Osteocyte (in vitro differentiated cells): ENCODE data around the gene LGALS3BP. TPM values are rescaled to one million over a fixed set of nuclear protein-coding genes. Genes with fewer than 3 reads are reported as not detected.

Experiments used
- DNase-seq: peaks from one replicate; pipeline ENCODE4 v3.0.0; 2021; ENCODE audit warnings: mixed read lengths; ENCODE audit not compliant: unreplicated experiment; ENCODE audit errors: extremely low spot score
- H3K27ac Mint-ChIP-seq: one replicate; pipeline ENCODE4 v1.8.0; 2021; ENCODE audit warnings: mild to moderate bottlenecking, mixed read lengths; ENCODE audit not compliant: unreplicated experiment
- H3K27me3 Mint-ChIP-seq: one replicate; pipeline ENCODE4 v1.8.0; 2021; ENCODE audit warnings: mixed read lengths; ENCODE audit not compliant: unreplicated experiment
- H3K36me3 Mint-ChIP-seq: one replicate; pipeline ENCODE4 v1.8.0; 2021; ENCODE audit warnings: mixed read lengths; ENCODE audit not compliant: unreplicated experiment
- H3K4me1 Mint-ChIP-seq: one replicate; pipeline ENCODE4 v1.8.0; 2021; ENCODE audit warnings: mixed read lengths; ENCODE audit not compliant: unreplicated experiment
- H3K4me3 Mint-ChIP-seq: one replicate; pipeline ENCODE4 v1.8.0; 2021; ENCODE audit warnings: mild to moderate bottlenecking, moderate library complexity, mixed read lengths; ENCODE audit not compliant: unreplicated experiment
- H3K9me3 Mint-ChIP-seq: one replicate; pipeline ENCODE4 v1.8.0; 2021; ENCODE audit warnings: mixed read lengths; ENCODE audit not compliant: unreplicated experiment
- total RNA-seq: library from RNA; stranded (reverse); gene quantifications from 2 replicates; pipeline ENCODE4 v1.2.1, GENCODE V29; 2021
- TF ChIP-seq, protein P1 (sequence below): fragments of 200-600 bp; sonication (generic); IDR thresholded peaks from 2 replicates; pipeline ENCODE4 v1.5.0; 2021; ENCODE audit warnings: antibody characterized with exemption, mild to moderate bottlenecking, moderate library complexity

The LGALS3BP gene
- total RNA-seq, 1 donor from 2014 or later: 439 TPM

DNA sequence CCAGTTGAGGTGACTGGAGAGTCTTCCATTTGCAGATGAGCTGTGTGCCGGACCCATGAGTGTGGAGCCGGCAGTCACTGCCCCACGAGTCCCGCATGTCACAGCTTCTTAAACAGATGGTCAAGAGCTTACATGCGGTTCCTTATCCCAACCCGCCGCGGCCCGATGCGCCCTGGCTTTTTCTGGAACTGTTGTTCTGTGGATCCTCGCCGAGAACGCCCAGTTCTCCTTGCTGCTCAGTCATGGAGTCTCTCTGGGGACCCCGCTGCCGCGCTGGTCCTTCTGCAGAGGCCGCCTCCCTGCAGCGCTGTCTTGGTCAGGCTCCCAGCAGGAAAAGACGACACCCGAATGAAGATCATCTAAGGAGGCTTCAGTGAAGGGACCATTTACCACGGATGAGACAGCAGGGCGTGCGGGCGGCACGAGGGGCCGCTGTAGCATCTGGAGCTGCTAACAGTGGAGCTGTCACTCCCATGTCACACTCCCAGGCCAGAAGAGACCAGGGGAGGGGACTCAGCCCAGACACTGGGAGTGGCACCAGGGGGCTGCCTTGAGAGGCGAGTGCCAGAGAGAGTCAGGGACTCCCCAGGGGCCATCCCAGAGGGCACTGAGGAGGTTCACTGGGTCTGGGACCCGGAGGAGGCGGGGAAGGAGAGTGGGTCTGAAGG lies 10.8 kb upstream of the LGALS3BP start:
- H3K27me3 Mint-ChIP-seq: no peaks in the 10 kb centered on the region
- no peaks in the 10 kb centered on the region for H3K9me3 Mint-ChIP-seq
- H3K4me1 Mint-ChIP-seq: peaks cover 20% of the 10 kb centered on the region
- TF ChIP-seq, protein P1, sequence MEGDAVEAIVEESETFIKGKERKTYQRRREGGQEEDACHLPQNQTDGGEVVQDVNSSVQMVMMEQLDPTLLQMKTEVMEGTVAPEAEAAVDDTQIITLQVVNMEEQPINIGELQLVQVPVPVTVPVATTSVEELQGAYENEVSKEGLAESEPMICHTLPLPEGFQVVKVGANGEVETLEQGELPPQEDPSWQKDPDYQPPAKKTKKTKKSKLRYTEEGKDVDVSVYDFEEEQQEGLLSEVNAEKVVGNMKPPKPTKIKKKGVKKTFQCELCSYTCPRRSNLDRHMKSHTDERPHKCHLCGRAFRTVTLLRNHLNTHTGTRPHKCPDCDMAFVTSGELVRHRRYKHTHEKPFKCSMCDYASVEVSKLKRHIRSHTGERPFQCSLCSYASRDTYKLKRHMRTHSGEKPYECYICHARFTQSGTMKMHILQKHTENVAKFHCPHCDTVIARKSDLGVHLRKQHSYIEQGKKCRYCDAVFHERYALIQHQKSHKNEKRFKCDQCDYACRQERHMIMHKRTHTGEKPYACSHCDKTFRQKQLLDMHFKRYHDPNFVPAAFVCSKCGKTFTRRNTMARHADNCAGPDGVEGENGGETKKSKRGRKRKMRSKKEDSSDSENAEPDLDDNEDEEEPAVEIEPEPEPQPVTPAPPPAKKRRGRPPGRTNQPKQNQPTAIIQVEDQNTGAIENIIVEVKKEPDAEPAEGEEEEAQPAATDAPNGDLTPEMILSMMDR: no peak
- peaks cover 19% of the 10 kb centered on the region for H3K36me3 Mint-ChIP-seq
- no peak overlapping the region for H3K27ac Mint-ChIP-seq
- no peak for DNase-seq
- no peak overlapping the region for H3K4me3 Mint-ChIP-seq

DNA sequence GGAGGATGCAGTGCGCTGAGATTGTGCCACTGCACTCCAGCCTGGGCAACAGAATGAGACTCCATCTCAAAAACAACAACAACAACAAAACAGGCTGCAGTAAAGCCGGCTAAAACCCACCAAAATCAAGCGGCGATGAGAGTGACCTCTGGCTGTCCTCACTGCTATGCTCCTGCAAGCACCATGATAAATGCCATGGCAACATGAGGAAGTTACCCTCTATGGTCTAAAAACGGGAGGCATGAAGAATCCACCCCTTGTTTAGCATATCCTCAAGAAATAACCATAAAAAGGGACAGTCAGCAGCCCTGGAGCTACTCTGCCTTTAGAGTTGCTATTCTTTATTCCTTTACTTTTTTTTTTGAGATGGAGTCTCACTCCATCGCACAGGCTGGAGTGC lies 8.4 kb upstream of the LGALS3BP start:
- Mint-ChIP-seq H3K9me3 (no peaks in the 10 kb centered on the region), H3K4me1 (peaks cover 19% of the 10 kb centered on the region), H3K27me3 (no peaks in the 10 kb centered on the region), H3K27ac (no peak overlapping the region), H3K36me3 (peaks cover 11% of the 10 kb centered on the region), H3K4me3 (no peak overlapping the region)
- TF ChIP-seq, protein P1: no peak
- no peak for DNase-seq

DNA sequence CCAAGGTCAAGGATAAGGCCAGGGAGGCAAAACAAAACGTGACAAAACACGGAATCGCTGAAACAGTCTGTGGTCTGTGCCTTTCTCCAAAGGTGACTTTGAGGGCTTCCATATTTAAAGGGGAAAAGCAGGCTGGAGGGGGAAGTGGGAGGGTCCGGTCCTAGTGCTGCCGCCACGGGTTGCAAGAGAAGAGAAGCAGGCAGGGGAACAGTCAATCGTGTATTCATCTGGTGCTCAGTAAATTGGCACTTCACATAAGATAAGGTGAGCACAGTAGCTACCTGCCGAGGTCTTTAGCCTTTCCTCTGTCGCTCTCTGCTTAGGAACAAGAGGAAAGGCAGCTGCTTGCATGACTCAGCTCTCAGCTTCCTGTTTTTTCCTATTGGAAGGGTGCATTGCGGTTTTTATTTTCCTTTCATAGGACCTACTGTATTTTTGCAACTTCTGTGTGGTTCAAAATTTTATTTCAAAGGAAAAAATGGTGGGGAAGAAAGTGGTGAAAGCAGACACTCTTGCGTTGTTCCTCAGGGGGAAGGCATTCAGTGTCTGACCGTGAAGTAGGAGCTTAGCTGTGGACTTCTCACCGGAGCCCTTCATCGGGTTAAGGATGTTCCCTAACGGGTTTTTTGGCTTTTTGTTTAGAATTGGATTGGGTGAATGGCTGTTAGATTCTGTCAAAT lies 7.1 kb upstream of the LGALS3BP start:
- Mint-ChIP-seq H3K27ac (peak overlapping the region; percentile 86), H3K27me3 (no peaks in the 10 kb centered on the region), H3K4me1 (peaks cover 16% of the 10 kb centered on the region), H3K9me3 (no peaks in the 10 kb centered on the region), H3K36me3 (peaks cover 10% of the 10 kb centered on the region), H3K4me3 (peak overlapping the region; percentile 53)
- DNase-seq: no peak
- TF ChIP-seq, protein P1: no peak

DNA sequence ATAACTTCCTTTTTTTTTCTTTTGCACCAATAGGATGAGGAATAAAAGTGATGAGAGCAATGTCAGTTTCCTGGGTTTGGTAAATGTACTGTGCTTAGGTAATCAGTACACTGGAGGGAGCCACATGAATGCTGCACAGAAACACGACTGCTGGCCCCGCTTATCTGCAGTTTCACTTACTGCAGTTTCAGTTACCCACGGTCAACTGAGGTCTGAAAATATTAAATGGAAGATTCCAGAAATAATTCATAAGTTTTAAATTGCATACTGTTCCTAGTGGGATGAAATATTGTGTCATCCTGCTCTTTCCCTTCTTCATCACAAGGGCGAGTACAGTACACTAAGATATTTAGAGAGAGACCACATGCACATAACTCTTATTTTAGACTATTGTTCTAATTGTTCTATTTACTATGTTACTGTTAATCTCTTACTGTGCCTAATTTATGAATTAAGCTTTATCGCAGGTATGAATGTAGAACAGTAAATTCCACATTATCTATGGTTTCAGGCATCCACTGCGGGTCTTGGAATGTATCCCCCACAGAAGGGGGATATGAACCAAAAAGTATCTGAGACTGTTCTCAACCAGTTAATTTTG lies 6.4 kb upstream of the LGALS3BP start:
- peaks cover 16% of the 10 kb centered on the region for H3K4me1 Mint-ChIP-seq
- no peaks in the 10 kb centered on the region for H3K27me3 Mint-ChIP-seq
- TF ChIP-seq, protein P1: peak; percentile 22
- H3K9me3 Mint-ChIP-seq: no peaks in the 10 kb centered on the region
- no peak for DNase-seq
- peak overlapping the region; percentile 53 for H3K4me3 Mint-ChIP-seq
- H3K27ac Mint-ChIP-seq: peak overlapping the region; percentile 86
- H3K36me3 Mint-ChIP-seq: peaks cover 4% of the 10 kb centered on the region

DNA sequence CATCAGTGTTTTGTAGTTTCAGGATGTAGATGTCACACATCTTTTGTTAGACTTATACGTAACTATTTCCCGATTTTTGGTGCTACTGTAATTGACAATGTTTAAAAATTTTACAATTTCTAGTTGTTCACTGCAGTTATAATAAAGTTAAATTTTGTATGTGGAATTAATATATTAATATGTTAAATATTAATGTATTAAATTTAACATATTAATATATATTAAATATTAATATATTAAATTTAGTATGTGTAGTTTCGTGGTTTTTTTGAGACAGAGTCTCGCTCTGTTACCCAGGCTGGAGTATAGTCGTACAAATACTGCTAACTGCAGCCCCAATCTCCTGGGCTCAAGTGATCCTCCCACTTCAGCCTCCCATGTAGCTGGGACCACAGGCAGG lies 5.7 kb upstream of the LGALS3BP start:
- peaks cover 17% of the 10 kb centered on the region for H3K4me1 Mint-ChIP-seq
- TF ChIP-seq, protein P1: no peak
- no peaks in the 10 kb centered on the region for H3K9me3 Mint-ChIP-seq
- no peak overlapping the region for H3K4me3 Mint-ChIP-seq
- no peak overlapping the region for H3K27ac Mint-ChIP-seq
- H3K27me3 Mint-ChIP-seq: no peaks in the 10 kb centered on the region
- peaks cover 1% of the 10 kb centered on the region for H3K36me3 Mint-ChIP-seq
- no peak for DNase-seq
